ENCODE data around the gene TEN1. TPM values are rescaled to one million over a fixed set of nuclear protein-coding genes. Genes with fewer than 3 reads are reported as not detected.

The TEN1 gene
- total RNA-seq, 1 donor = 18.9 TPM

- Histone ChIP-seq H3K4me3 (ENCODE audit: low read length) (no peak overlapping the region), H3K27me3 (ENCODE audit: insufficient read depth, low read length) (no peaks in the 10 kb centered on the region), H3K4me1 (ENCODE audit: insufficient read depth, low read length) (no peaks in the 10 kb centered on the region), H3K9me3 (ENCODE audit: low read depth, low read length) (no peaks in the 10 kb centered on the region)
Measured at GRCh38 chr17:76008630-76009425, 29.8 kb downstream of the TEN1 start.

- Histone ChIP-seq H3K4me3 (ENCODE audit: low read length) (no peak overlapping the region), H3K9me3 (ENCODE audit: low read depth, low read length) (no peaks in the 10 kb centered on the region), H3K4me1 (ENCODE audit: insufficient read depth, low read length) (peaks cover 3% of the 10 kb centered on the region), H3K27me3 (ENCODE audit: insufficient read depth, low read length) (no peaks in the 10 kb centered on the region)
Measured at GRCh38 chr17:76009447-76009846, 30.4 kb downstream of the TEN1 start.

- H3K4me1 ChIP-seq (ENCODE audit: insufficient read depth, low read length) = peaks cover 3% of the 10 kb centered on the region
- no peaks in the 10 kb centered on the region for H3K27me3 ChIP-seq (ENCODE audit: insufficient read depth, low read length)
- no peaks in the 10 kb centered on the region for H3K9me3 ChIP-seq (ENCODE audit: low read depth, low read length)
- H3K4me3 ChIP-seq (ENCODE audit: low read length) = no peak overlapping the region
Measured at GRCh38 chr17:76009969-76010661, 31.1 kb downstream of the TEN1 start.

GRCh38 chr17:76011951-76012350 is 32.9 kb downstream of the TEN1 start:
- Histone ChIP-seq H3K9me3 (ENCODE audit: low read depth, low read length) (no peaks in the 10 kb centered on the region), H3K4me3 (ENCODE audit: low read length) (no peak overlapping the region), H3K4me1 (ENCODE audit: insufficient read depth, low read length) (peaks cover 3% of the 10 kb centered on the region), H3K27me3 (ENCODE audit: insufficient read depth, low read length) (no peaks in the 10 kb centered on the region)

- no peak overlapping the region for H3K4me3 ChIP-seq (ENCODE audit: low read length)
- H3K9me3 ChIP-seq (ENCODE audit: low read depth, low read length) = no peaks in the 10 kb centered on the region
- no peaks in the 10 kb centered on the region for H3K27me3 ChIP-seq (ENCODE audit: insufficient read depth, low read length)
- peaks cover 3% of the 10 kb centered on the region for H3K4me1 ChIP-seq (ENCODE audit: insufficient read depth, low read length)
Measured at GRCh38 chr17:76013377-76013932, 34.4 kb downstream of the TEN1 start.

- H3K27me3 ChIP-seq (ENCODE audit: insufficient read depth, low read length) = no peaks in the 10 kb centered on the region
- H3K4me1 ChIP-seq (ENCODE audit: insufficient read depth, low read length) = peaks cover 3% of the 10 kb centered on the region
- H3K4me3 ChIP-seq (ENCODE audit: low read length) = no peak overlapping the region
- H3K9me3 ChIP-seq (ENCODE audit: low read depth, low read length) = no peaks in the 10 kb centered on the region
Measured at GRCh38 chr17:76014100-76014924, 35.3 kb downstream of the TEN1 start.

GRCh38 chr17:76014925-76015261 is 35.9 kb downstream of the TEN1 start:
- Histone ChIP-seq H3K4me3 (ENCODE audit: low read length) (no peak overlapping the region), H3K9me3 (ENCODE audit: low read depth, low read length) (no peaks in the 10 kb centered on the region), H3K4me1 (ENCODE audit: insufficient read depth, low read length) (peaks cover 3% of the 10 kb centered on the region), H3K27me3 (ENCODE audit: insufficient read depth, low read length) (no peaks in the 10 kb centered on the region)

- peaks cover 3% of the 10 kb centered on the region for H3K4me1 ChIP-seq (ENCODE audit: insufficient read depth, low read length)
- H3K27me3 ChIP-seq (ENCODE audit: insufficient read depth, low read length) = no peaks in the 10 kb centered on the region
- H3K9me3 ChIP-seq (ENCODE audit: low read depth, low read length) = no peaks in the 10 kb centered on the region
- H3K4me3 ChIP-seq (ENCODE audit: low read length) = no peak overlapping the region
Measured at GRCh38 chr17:76017481-76018339, 38.7 kb downstream of the TEN1 start.

GRCh38 chr17:76018340-76018680 is 39.3 kb downstream of the TEN1 start:
- Histone ChIP-seq H3K9me3 (ENCODE audit: low read depth, low read length) (no peaks in the 10 kb centered on the region), H3K4me1 (ENCODE audit: insufficient read depth, low read length) (peaks cover 3% of the 10 kb centered on the region), H3K27me3 (ENCODE audit: insufficient read depth, low read length) (no peaks in the 10 kb centered on the region), H3K4me3 (ENCODE audit: low read length) (no peak overlapping the region)

GRCh38 chr17:76018801-76019200 is 39.8 kb downstream of the TEN1 start:
- Histone ChIP-seq H3K4me3 (ENCODE audit: low read length) (no peak overlapping the region), H3K9me3 (ENCODE audit: low read depth, low read length) (no peaks in the 10 kb centered on the region), H3K4me1 (ENCODE audit: insufficient read depth, low read length) (peaks cover 3% of the 10 kb centered on the region), H3K27me3 (ENCODE audit: insufficient read depth, low read length) (no peaks in the 10 kb centered on the region)

- Histone ChIP-seq H3K27me3 (ENCODE audit: insufficient read depth, low read length) (no peaks in the 10 kb centered on the region), H3K9me3 (ENCODE audit: low read depth, low read length) (no peaks in the 10 kb centered on the region), H3K4me1 (ENCODE audit: insufficient read depth, low read length) (no peaks in the 10 kb centered on the region), H3K4me3 (ENCODE audit: low read length) (no peak overlapping the region)
Measured at GRCh38 chr17:76019833-76020467, 40.9 kb downstream of the TEN1 start.

GRCh38 chr17:76022285-76022684 is 43.2 kb downstream of the TEN1 start:
- Histone ChIP-seq H3K27me3 (ENCODE audit: insufficient read depth, low read length) (no peaks in the 10 kb centered on the region), H3K9me3 (ENCODE audit: low read depth, low read length) (no peaks in the 10 kb centered on the region), H3K4me3 (ENCODE audit: low read length) (no peak overlapping the region), H3K4me1 (ENCODE audit: insufficient read depth, low read length) (no peaks in the 10 kb centered on the region)

GRCh38 chr17:76022973-76023899 is 44.2 kb downstream of the TEN1 start:
- no peaks in the 10 kb centered on the region for H3K9me3 ChIP-seq (ENCODE audit: low read depth, low read length)
- H3K4me3 ChIP-seq (ENCODE audit: low read length) = no peak overlapping the region
- H3K27me3 ChIP-seq (ENCODE audit: insufficient read depth, low read length) = no peaks in the 10 kb centered on the region
- no peaks in the 10 kb centered on the region for H3K4me1 ChIP-seq (ENCODE audit: insufficient read depth, low read length)

Measured in mononuclear cell (primary cell).